DMS153 (cell line): ENCODE results near the gene PNPLA3.
A peak's percentile ranks its signal among the peaks of the same experiment; 100 is the strongest.

ENCODE experiments used
- DNase-seq: peaks from one replicate; lab custom pipeline; 2025; lab: John Stamatoyannopoulos, UW

Gene PNPLA3

GRCh38 chr22:43967069-43967468 lies 43.5 kb downstream of the PNPLA3 start:
- DNase-seq = no peak

GRCh38 chr22:43968614-43969013 lies 45.0 kb downstream of the PNPLA3 start:
- no peak for DNase-seq

GRCh38 chr22:43969021-43969878 lies 45.6 kb downstream of the PNPLA3 start:
- no peak for DNase-seq

GRCh38 chr22:43969989-43970755 lies 46.6 kb downstream of the PNPLA3 start:
- DNase-seq = no peak

- DNase-seq = no peak
Observed at GRCh38 chr22:43971112-43971511, 47.5 kb downstream of the PNPLA3 start.

- DNase-seq = no peak
Observed at GRCh38 chr22:43972931-43973462, 49.4 kb downstream of the PNPLA3 start.

- DNase-seq = no peak
Observed at GRCh38 chr22:43974028-43974545, 50.5 kb downstream of the PNPLA3 start.

- no peak for DNase-seq
Observed at GRCh38 chr22:43975041-43975440, 51.4 kb downstream of the PNPLA3 start.

- no peak for DNase-seq
Observed at GRCh38 chr22:43976861-43977795, 53.5 kb downstream of the PNPLA3 start.

- DNase-seq = no peak
Observed at GRCh38 chr22:43978558-43978957, 55.0 kb downstream of the PNPLA3 start.

- DNase-seq = no peak
Observed at GRCh38 chr22:43980579-43980978, 57.0 kb downstream of the PNPLA3 start.

- no peak for DNase-seq
Observed at GRCh38 chr22:43980996-43981395, 57.4 kb downstream of the PNPLA3 start.

- no peak for DNase-seq
Observed at GRCh38 chr22:43983808-43984207, 60.2 kb downstream of the PNPLA3 start.

- DNase-seq = peak; percentile 76
Observed at GRCh38 chr22:43985532-43985931, 61.9 kb downstream of the PNPLA3 start.

GRCh38 chr22:43988116-43988820 lies 64.7 kb downstream of the PNPLA3 start:
- DNase-seq = no peak

- no peak for DNase-seq
Observed at GRCh38 chr22:43988960-43989359, 65.4 kb downstream of the PNPLA3 start.

- DNase-seq = no peak
Observed at GRCh38 chr22:43990044-43990443, 66.4 kb downstream of the PNPLA3 start.

GRCh38 chr22:43991316-43992020 lies 67.9 kb downstream of the PNPLA3 start:
- DNase-seq = no peak

- peak; percentile 21 for DNase-seq
Observed at GRCh38 chr22:43992331-43992821, 68.8 kb downstream of the PNPLA3 start.
